Ishikawa (cell line): ENCODE results near the gene USP17L19.
"Not testable (repeated sequence)": the region's sequence is repeated elsewhere in the genome, so short reads cannot be mapped to it uniquely, and the experiment has no call there.

Source experiments
- CEBPB ChIP-seq: IDR thresholded peaks from 2 replicates; pipeline ENCODE4 v1.6.1; 2012
- EGR1 ChIP-seq: IDR thresholded peaks from 2 replicates; pipeline ENCODE4 v1.6.1; 2012
- NFIC ChIP-seq: IDR thresholded peaks from 2 replicates; pipeline ENCODE4 v1.6.1; 2012
- TAF1 ChIP-seq: IDR thresholded peaks from 2 replicates; pipeline ENCODE4 v1.6.1; 2012; ENCODE audit warnings: low read depth, mild to moderate bottlenecking
- TEAD4 ChIP-seq: IDR thresholded peaks from 2 replicates; pipeline ENCODE4 v1.6.1; 2012
- YY1 ChIP-seq: IDR thresholded peaks from 2 replicates; pipeline ENCODE4 v1.6.1; 2012; ENCODE audit warnings: low read depth
- TF ChIP-seq, protein P1 (sequence below): IDR thresholded peaks from 2 replicates; pipeline ENCODE4 v1.6.1; 2012
- TF ChIP-seq, protein P2 (sequence below): IDR thresholded peaks from 2 replicates; pipeline ENCODE4 v1.6.1; 2012; ENCODE audit warnings: low read depth, mild to moderate bottlenecking

DNA sequence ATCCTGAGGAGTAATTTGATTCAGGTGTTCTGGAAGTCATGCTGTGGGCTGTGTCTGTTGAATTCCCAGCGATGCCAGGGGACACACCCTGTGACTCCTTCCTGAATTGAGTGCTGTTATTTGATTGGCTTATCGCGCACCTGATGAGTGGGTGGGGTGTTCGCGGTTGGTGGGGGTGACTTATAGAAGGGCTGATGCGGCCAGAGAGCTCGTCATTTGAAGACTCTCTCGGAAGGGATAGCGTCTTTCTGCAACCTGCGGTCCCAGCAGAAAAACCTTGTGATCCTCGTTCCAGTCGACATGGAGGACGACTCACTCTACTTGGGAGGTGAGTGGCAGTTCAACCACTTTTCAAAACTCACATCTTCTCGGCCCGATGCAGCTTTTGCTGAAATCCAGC, 14.1 kb downstream of the USP17L19 start, which contains the start of gene USP17L22:
- TF ChIP-seq, protein P1, sequence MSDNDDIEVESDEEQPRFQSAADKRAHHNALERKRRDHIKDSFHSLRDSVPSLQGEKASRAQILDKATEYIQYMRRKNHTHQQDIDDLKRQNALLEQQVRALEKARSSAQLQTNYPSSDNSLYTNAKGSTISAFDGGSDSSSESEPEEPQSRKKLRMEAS = not testable (repeated sequence)
- TF ChIP-seq EGR1, CEBPB, NFIC, TEAD4, TAF1, YY1: not testable (repeated sequence)
- TF ChIP-seq, protein P2, sequence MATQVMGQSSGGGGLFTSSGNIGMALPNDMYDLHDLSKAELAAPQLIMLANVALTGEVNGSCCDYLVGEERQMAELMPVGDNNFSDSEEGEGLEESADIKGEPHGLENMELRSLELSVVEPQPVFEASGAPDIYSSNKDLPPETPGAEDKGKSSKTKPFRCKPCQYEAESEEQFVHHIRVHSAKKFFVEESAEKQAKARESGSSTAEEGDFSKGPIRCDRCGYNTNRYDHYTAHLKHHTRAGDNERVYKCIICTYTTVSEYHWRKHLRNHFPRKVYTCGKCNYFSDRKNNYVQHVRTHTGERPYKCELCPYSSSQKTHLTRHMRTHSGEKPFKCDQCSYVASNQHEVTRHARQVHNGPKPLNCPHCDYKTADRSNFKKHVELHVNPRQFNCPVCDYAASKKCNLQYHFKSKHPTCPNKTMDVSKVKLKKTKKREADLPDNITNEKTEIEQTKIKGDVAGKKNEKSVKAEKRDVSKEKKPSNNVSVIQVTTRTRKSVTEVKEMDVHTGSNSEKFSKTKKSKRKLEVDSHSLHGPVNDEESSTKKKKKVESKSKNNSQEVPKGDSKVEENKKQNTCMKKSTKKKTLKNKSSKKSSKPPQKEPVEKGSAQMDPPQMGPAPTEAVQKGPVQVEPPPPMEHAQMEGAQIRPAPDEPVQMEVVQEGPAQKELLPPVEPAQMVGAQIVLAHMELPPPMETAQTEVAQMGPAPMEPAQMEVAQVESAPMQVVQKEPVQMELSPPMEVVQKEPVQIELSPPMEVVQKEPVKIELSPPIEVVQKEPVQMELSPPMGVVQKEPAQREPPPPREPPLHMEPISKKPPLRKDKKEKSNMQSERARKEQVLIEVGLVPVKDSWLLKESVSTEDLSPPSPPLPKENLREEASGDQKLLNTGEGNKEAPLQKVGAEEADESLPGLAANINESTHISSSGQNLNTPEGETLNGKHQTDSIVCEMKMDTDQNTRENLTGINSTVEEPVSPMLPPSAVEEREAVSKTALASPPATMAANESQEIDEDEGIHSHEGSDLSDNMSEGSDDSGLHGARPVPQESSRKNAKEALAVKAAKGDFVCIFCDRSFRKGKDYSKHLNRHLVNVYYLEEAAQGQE = not testable (repeated sequence)
